IPS-18c (cell line): Measurements from ENCODE around the gene CYP11A1.
A peak's percentile ranks its signal among the peaks of the same experiment; 100 is the strongest.
"Not testable (repeated sequence)": the region's sequence is repeated elsewhere in the genome, so short reads cannot be mapped to it uniquely, and the experiment has no call there.

Experiments
- H3K4me3 ChIP-seq: 2 replicates; pipeline ENCODE4 v1.7.0; 2013; ENCODE audit warnings: low read depth, mild to moderate bottlenecking, low read length, moderate library complexity; ENCODE audit not compliant: insufficient read depth
- H3K9me3 ChIP-seq: one replicate; pipeline ENCODE4 v1.6.1; 2013; ENCODE audit warnings: mild to moderate bottlenecking, low read length, moderate library complexity; ENCODE audit not compliant: control insufficient read depth, insufficient read depth

CYP11A1 gene

GRCh38 chr15:74368121-74368520 is 675 bp upstream of the CYP11A1 start:
- Histone ChIP-seq H3K9me3 (no peaks in the 10 kb centered on the region), H3K4me3 (no peak overlapping the region)

- H3K4me3 ChIP-seq = peak overlapping the region; percentile 63
- H3K9me3 ChIP-seq = no peaks in the 10 kb centered on the region
Observed at GRCh38 chr15:74365598-74366445, 1.6 kb downstream of the CYP11A1 start.

- H3K4me3 ChIP-seq = peak overlapping the region; percentile 63
- H3K9me3 ChIP-seq = no peaks in the 10 kb centered on the region
Observed at GRCh38 chr15:74364936-74365597, 2.4 kb downstream of the CYP11A1 start.

GRCh38 chr15:74362482-74362881 is 5.0 kb downstream of the CYP11A1 start:
- no peak overlapping the region for H3K4me3 ChIP-seq
- H3K9me3 ChIP-seq = no peaks in the 10 kb centered on the region

- not testable (repeated sequence) for H3K4me3 ChIP-seq, H3K9me3 ChIP-seq
Observed at GRCh38 chr15:74360855-74361254, 6.6 kb downstream of the CYP11A1 start.

GRCh38 chr15:74359376-74359775 is 8.1 kb downstream of the CYP11A1 start:
- H3K4me3 ChIP-seq = not testable (repeated sequence)

GRCh38 chr15:74357514-74357913 is 9.9 kb downstream of the CYP11A1 start:
- H3K4me3 ChIP-seq = not testable (repeated sequence)

More at GRCh38 chr15:74359376-74359775, 8.1 kb downstream of the CYP11A1 start:
- H3K9me3 ChIP-seq = not testable (repeated sequence)

GRCh38 chr15:74356050-74356449 is 11.4 kb downstream of the CYP11A1 start:
- H3K9me3 ChIP-seq, H3K4me3 ChIP-seq: not testable (repeated sequence)

More at GRCh38 chr15:74357514-74357913, 9.9 kb downstream of the CYP11A1 start:
- not testable (repeated sequence) for H3K9me3 ChIP-seq

- H3K4me3 ChIP-seq, H3K9me3 ChIP-seq: not testable (repeated sequence)
Observed at GRCh38 chr15:74353992-74354391, 13.5 kb downstream of the CYP11A1 start.

GRCh38 chr15:74352393-74352910 is 15.0 kb downstream of the CYP11A1 start:
- H3K9me3 ChIP-seq = no peaks in the 10 kb centered on the region

GRCh38 chr15:74351670-74352069 is 15.8 kb downstream of the CYP11A1 start:
- Histone ChIP-seq H3K4me3 (no peak overlapping the region), H3K9me3 (no peaks in the 10 kb centered on the region)

More at GRCh38 chr15:74352393-74352910, 15.0 kb downstream of the CYP11A1 start:
- H3K4me3 ChIP-seq = no peak overlapping the region

GRCh38 chr15:74350295-74351275 is 16.9 kb downstream of the CYP11A1 start:
- Histone ChIP-seq H3K4me3 (no peak overlapping the region), H3K9me3 (no peaks in the 10 kb centered on the region)

GRCh38 chr15:74349241-74349778 is 18.1 kb downstream of the CYP11A1 start:
- Histone ChIP-seq H3K9me3 (no peaks in the 10 kb centered on the region), H3K4me3 (no peak overlapping the region)

GRCh38 chr15:74347757-74348250 is 19.6 kb downstream of the CYP11A1 start:
- H3K4me3 ChIP-seq = no peak overlapping the region
- no peaks in the 10 kb centered on the region for H3K9me3 ChIP-seq

- Histone ChIP-seq H3K9me3 (no peaks in the 10 kb centered on the region), H3K4me3 (no peak overlapping the region)
Observed at GRCh38 chr15:74345051-74345450, 22.4 kb downstream of the CYP11A1 start.

GRCh38 chr15:74343797-74344127 is 23.7 kb downstream of the CYP11A1 start:
- Histone ChIP-seq H3K9me3 (no peaks in the 10 kb centered on the region), H3K4me3 (no peak overlapping the region)
